Stomach (tissue), 4 donors: ENCODE data around the gene KPNA1.

Experiments used
- POLR2A ChIP-seq, 4 donors: fragments of 450-650 bp; IDR thresholded peaks; one replicate each; pipeline ENCODE4 v1.6.1; 2016; ENCODE audit warnings: antibody characterized with exemption in 4 of 4, control low read depth in 2 of 4, mild to moderate bottlenecking in 1 of 4, moderate library complexity in 1 of 4
- TF ChIP-seq, protein P1 (sequence below), 7 experiments: fragments of 450-650 bp in 4 of 7; fragments of 200-600 bp in 3 of 7; sonication (generic) in 3 of 7; IDR thresholded peaks; one replicate each; pipeline ENCODE4 v1.5.1; 2016 to 2019; ENCODE audit warnings: antibody characterized with exemption in 7 of 7, control low read depth in 2 of 7, mild to moderate bottlenecking in 1 of 7

DNA sequence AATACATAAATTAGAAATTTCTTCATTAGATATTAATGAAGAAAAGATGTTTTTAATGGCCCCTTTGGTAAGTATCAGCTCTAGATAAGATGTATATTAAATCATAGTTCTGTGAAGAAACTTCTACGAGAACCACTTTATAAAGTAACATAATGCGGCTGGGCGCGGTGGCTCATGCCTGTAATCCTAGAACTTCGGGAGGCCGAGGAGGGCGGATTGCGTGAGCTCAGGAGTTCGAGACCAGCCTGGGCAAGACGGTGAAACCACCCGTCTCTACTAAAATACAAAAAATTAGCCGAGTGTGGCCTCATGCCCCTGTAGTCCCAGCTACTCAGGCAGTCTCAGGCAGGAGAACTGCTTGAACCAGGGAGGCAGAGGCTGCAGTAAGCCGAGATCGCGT lies 2.5 kb downstream of the KPNA1 start:
- TF ChIP-seq POLR2A (IDR thresholded peaks at IDR 0.05) = no peak
- TF ChIP-seq, protein P1, sequence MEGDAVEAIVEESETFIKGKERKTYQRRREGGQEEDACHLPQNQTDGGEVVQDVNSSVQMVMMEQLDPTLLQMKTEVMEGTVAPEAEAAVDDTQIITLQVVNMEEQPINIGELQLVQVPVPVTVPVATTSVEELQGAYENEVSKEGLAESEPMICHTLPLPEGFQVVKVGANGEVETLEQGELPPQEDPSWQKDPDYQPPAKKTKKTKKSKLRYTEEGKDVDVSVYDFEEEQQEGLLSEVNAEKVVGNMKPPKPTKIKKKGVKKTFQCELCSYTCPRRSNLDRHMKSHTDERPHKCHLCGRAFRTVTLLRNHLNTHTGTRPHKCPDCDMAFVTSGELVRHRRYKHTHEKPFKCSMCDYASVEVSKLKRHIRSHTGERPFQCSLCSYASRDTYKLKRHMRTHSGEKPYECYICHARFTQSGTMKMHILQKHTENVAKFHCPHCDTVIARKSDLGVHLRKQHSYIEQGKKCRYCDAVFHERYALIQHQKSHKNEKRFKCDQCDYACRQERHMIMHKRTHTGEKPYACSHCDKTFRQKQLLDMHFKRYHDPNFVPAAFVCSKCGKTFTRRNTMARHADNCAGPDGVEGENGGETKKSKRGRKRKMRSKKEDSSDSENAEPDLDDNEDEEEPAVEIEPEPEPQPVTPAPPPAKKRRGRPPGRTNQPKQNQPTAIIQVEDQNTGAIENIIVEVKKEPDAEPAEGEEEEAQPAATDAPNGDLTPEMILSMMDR (IDR thresholded peaks at IDR 0.05) = no peak
